ENCODE results near the gene PRKD3.

- TF ChIP-seq CTCF (IDR thresholded peaks at IDR 0.05) (no peak), POLR2A (IDR thresholded peaks at IDR 0.05) (no peak)
Observed at GRCh38 chr2:37337620-37338280, 13.1 kb upstream of the PRKD3 start.
